Muscle layer of duodenum (tissue), 2 donors: ENCODE data around the gene LEMD1.

ENCODE experiments used
- H3K27ac ChIP-seq: one replicate; pipeline ENCODE4 v1.7.0; 2013; ENCODE audit warnings: mild to moderate bottlenecking, low read length
- H3K27me3 ChIP-seq: one replicate; pipeline ENCODE4 v1.7.0; 2013; ENCODE audit warnings: low read depth, mild to moderate bottlenecking, control low read depth, low read length
- H3K36me3 ChIP-seq, 2 donors: one replicate each; pipeline ENCODE4 v1.7.0; 2013; ENCODE audit warnings: low read length in 2 of 2, control low read depth in 1 of 2, mild to moderate bottlenecking in 1 of 2; ENCODE audit not compliant: insufficient read depth in 2 of 2, control insufficient read depth in 1 of 2
- H3K4me1 ChIP-seq, 2 donors: one replicate each; pipeline ENCODE4 v1.7.0; 2013; ENCODE audit warnings: low read length in 2 of 2, mild to moderate bottlenecking in 2 of 2, control low read depth in 1 of 2, moderate library complexity in 1 of 2; ENCODE audit not compliant: insufficient read depth in 2 of 2, control insufficient read depth in 1 of 2
- H3K4me3 ChIP-seq, 2 donors: one replicate each; pipeline ENCODE4 v1.7.0; 2013; ENCODE audit warnings: low read length in 2 of 2, low read depth in 1 of 2, mild to moderate bottlenecking in 1 of 2
- H3K9me3 ChIP-seq, 2 donors: one replicate each; pipeline ENCODE4 v1.7.0; 2013; ENCODE audit warnings: low read length in 2 of 2, control low read depth in 1 of 2, mild to moderate bottlenecking in 1 of 2; ENCODE audit not compliant: control insufficient read depth in 1 of 2
- donor health status: healthy.

The LEMD1 gene

DNA sequence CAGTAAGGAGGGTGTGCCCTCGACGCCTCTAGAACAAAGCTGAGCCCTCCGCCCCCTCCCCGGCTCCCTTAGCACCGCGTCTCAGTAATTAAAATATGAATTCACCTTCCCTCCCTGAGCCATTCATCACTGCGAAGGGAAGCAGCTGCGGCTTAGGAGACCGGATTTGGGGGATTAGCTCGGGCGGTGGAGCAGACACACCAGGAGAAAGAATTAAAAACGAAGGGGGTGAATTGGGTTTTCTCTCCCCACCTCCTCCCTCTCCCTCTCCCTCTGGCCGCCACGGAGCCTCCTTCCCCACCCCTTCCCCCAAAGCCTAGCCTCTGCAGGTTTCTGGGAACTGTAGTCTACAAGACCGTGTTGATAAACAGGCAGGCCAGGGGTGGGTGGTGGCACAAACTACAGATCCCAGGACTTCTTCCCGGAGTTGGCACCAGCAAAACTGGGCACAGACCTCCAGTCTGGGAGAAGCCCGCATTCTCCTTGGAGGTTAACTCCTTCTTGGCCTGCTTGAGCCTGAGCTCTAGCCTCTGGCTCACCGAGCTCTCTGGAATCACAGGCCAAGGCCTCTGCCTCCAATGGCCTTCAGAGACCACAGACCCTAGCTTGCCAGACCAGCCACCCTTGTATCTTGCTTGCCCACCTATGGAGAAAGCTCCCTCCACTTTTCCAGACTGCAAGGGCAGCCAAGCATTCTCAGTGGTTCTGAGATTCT is 23.2 kb upstream of the LEMD1 start:
- no peaks in the 10 kb centered on the region for H3K9me3 ChIP-seq
- no peak overlapping the region for H3K27ac ChIP-seq
- no peaks in the 10 kb centered on the region for H3K27me3 ChIP-seq
- H3K4me1 ChIP-seq: peaks cover 5 to 27% of the 10 kb centered on the region in 2 donors
- H3K4me3 ChIP-seq: peak overlapping the region in 1 of 2 donors; percentile 49
- no peaks in the 10 kb centered on the region for H3K36me3 ChIP-seq

DNA sequence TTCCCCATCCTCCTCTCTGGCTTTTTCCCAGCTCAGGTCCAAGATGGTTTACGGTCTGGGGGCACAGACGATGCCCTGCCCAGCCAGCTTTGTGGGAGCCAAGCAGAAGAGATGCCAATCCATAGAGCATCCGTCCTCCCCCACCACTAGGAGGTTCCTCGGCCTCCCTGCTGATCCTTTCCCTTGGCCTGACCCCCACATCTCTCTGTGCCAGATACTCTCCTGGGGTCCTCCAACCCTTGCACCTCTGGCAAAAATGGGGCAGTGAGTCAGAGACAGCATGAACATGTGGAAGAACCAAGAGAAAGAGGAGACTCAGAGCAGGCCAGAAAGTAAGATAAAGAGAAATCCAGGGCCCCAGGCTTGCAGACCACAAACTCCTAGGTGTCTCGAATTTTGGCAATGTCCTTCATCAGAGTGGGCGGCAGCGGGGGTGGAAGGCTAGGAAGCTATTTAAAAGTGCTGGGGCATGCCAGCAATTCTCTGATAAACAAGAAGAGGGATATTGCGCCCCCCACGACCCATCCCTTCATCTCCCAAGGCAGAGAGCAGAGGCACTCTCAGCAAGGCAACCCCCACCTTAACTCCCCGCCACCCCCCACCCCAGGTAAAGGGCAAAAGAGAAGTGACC is 22.6 kb upstream of the LEMD1 start:
- no peaks in the 10 kb centered on the region for H3K36me3 ChIP-seq
- H3K9me3 ChIP-seq: no peaks in the 10 kb centered on the region
- H3K4me1 ChIP-seq: peaks cover 5 to 27% of the 10 kb centered on the region in 2 donors
- H3K27ac ChIP-seq: no peak overlapping the region
- H3K4me3 ChIP-seq: peak overlapping the region in 1 of 2 donors; percentile 49
- H3K27me3 ChIP-seq: no peaks in the 10 kb centered on the region

DNA sequence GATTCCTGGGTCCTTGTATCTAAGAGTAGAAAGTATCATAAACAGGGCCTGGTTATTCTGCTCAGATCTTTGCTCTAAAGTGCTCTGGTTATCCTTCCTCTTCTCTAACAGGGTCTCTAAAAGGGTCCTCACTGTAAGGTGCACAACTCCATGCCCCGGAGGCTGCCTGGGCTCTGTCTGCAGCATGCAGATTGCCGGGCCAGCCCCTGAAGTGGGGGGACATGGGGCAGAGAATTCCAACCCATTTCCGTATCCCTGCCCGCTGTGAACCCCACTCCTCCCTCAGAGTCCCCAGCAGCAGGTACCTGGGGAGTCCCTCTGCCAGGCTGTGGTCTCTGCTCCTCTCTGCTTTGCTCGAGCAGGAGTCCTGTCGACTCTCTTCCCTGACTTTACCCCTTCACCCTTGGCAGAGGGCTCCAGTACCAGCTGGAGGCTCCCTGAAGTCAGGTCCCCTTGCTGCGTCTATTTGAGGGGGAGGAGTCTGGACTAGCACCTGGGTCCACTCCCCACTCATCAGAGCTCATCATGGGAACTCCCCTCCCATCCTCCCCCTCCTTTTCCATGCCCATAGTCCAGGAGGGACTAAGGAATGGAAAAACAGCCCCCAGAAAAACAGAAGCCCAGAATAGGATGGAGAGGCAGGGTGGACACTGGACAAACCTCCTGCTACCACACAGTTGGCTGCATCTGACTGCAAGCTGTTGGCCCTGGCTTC is 21.9 kb upstream of the LEMD1 start:
- Histone ChIP-seq H3K4me3 (no peak overlapping the region), H3K27me3 (no peaks in the 10 kb centered on the region), H3K4me1 (peaks cover 10 to 34% of the 10 kb centered on the region in 2 donors), H3K9me3 (no peaks in the 10 kb centered on the region), H3K27ac (no peak overlapping the region), H3K36me3 (no peaks in the 10 kb centered on the region)

DNA sequence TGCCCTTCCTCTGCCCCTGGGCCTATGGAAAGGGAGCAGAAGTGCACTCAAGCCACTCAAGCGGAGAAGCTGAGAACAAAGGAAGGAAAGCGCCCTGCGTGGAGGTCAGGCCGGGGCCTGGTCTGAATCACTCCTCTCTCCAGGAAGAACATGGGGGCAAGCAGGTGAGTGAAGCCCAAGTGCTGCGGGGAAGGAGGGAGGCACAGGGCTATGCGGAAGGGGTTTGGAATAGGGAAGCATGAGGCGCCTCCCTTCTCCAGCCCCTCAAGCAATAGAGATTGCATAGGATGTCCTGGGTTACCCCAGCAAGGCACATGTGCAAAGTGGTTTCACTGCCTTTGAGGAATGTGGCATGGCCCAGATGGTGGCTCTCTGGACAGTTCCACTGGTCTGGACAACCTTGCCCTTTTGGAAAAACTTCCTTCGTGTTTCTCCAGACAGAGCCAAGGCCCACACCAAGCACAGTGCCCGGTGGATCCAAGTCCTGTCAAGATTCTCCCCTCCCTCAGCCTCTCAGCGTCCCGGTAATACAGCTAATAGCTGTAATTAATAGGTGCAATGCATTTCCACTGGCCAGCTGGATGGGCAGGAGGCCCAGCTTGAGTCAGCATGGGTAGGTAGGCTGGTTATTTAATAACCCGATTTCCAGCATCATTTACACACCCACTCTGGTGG is 20.3 kb upstream of the LEMD1 start:
- H3K27ac ChIP-seq: peak overlapping the region; percentile 82
- no peaks in the 10 kb centered on the region for H3K27me3 ChIP-seq
- H3K36me3 ChIP-seq: no peaks in the 10 kb centered on the region
- no peaks in the 10 kb centered on the region for H3K9me3 ChIP-seq
- H3K4me1 ChIP-seq: peaks cover 14 to 42% of the 10 kb centered on the region in 2 donors
- H3K4me3 ChIP-seq: no peak overlapping the region

DNA sequence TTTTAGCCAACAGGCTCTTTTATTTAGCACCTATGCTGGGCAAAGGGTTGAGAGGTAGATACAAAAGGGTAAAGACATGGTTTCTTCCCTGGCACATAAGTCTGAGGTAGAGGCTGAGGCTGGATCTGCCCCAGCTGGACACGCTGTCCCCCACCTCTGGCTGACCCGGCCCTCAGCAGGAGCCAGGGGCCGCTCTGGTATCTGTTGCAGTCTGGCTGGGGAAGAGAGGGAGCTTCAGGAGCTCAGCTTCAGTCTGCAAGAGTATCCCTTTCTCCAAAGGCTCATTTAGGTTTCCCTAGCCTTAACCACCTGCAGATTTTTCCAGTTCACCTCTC is 19.8 kb upstream of the LEMD1 start:
- H3K4me3 ChIP-seq: no peak overlapping the region
- peaks cover 14 to 42% of the 10 kb centered on the region in 2 donors for H3K4me1 ChIP-seq
- peak overlapping the region; percentile 82 for H3K27ac ChIP-seq

DNA sequence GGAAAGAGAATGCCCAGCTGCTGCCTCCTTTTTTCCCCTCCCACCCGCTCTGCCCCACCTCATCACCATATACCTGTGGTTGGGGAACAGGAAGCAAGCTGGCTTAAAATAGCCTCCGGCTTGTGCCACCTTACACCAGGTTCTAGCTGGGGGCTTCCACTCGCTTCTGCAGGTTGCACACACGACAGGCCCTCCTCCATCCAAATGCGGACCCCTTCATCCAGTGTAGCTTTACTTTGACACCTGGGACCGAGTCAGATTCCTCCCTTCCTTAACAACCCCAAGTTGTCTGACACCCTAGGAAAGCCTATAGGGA is 19.4 kb upstream of the LEMD1 start:
- H3K9me3 ChIP-seq: no peaks in the 10 kb centered on the region
- peak overlapping the region; percentile 82 for H3K27ac ChIP-seq
- peaks cover 14 to 42% of the 10 kb centered on the region in 2 donors for H3K4me1 ChIP-seq
- H3K27me3 ChIP-seq: no peaks in the 10 kb centered on the region
- no peak overlapping the region for H3K4me3 ChIP-seq
- no peaks in the 10 kb centered on the region for H3K36me3 ChIP-seq

More for the DNA sequence above, 19.8 kb upstream of the LEMD1 start:
- H3K27me3 ChIP-seq: no peaks in the 10 kb centered on the region
- H3K36me3 ChIP-seq: no peaks in the 10 kb centered on the region
- no peaks in the 10 kb centered on the region for H3K9me3 ChIP-seq

DNA sequence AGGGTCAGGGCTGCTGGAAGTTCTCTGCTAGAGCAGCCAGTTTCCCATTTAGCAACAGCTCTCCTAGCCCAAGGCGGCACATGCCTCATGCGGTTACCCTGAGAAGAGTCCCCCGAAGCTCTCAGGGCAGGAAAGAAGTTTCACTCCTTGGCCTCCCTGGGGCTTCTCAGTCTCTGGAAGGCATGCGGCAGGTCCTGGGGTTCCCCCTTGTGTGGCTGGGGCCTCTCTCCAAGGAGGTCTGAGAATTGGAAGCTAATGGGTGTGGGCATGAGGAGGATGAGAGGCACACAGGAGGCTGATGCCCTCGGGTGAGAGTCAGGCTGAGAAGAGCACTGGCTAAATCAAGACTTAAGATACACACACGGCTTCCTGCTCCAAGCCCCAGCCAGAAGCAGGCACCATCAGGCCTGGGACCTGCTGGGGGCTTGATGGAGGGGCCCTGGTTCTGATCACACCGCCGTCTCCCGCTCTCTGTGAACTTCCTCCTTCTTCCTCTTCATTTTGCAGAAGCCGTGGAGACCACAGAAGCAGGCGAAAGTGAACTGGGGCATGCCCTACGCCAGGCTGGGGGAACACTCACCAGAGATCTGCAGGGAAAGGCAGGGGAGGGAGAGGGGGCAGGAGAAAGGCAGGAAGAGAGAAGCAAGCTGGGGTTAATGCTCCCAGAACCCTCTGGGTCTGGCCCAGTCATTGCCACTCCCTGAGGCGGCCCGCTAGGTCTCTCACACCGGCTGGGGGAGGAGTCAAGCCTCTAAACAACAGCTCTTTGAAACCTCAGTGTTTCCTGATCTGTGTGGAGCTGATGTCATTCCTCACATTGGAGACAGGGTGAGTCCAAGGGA is 18.8 kb upstream of the LEMD1 start:
- Histone ChIP-seq H3K4me3 (peak overlapping the region in 1 of 2 donors; percentile 4), H3K27ac (peak overlapping the region; percentile 82), H3K9me3 (no peaks in the 10 kb centered on the region), H3K4me1 (peaks cover 14 to 43% of the 10 kb centered on the region in 2 donors), H3K36me3 (no peaks in the 10 kb centered on the region), H3K27me3 (no peaks in the 10 kb centered on the region)

DNA sequence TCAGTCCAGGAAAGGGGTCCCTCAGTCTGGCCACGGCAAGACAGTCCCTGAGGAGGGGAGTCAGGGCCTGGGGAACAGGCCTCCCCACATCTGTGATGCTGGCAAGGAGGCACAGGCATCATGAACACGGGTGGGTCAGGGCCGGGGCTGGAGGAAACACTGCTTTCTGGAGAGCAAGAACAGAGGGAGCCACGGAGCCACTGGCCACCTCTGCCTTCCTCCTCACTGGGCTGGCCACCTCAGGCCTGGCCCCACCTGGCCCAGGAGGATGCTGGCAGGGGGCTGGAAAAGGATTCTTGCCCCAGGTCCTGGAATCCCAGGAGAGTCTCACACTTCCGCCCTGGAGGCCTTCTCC is 18.2 kb upstream of the LEMD1 start:
- peak overlapping the region; percentile 18 for H3K27ac ChIP-seq
- no peaks in the 10 kb centered on the region for H3K27me3 ChIP-seq
- H3K4me3 ChIP-seq: no peak overlapping the region
- H3K36me3 ChIP-seq: no peaks in the 10 kb centered on the region
- peaks cover 14 to 45% of the 10 kb centered on the region in 2 donors for H3K4me1 ChIP-seq
- no peaks in the 10 kb centered on the region for H3K9me3 ChIP-seq

DNA sequence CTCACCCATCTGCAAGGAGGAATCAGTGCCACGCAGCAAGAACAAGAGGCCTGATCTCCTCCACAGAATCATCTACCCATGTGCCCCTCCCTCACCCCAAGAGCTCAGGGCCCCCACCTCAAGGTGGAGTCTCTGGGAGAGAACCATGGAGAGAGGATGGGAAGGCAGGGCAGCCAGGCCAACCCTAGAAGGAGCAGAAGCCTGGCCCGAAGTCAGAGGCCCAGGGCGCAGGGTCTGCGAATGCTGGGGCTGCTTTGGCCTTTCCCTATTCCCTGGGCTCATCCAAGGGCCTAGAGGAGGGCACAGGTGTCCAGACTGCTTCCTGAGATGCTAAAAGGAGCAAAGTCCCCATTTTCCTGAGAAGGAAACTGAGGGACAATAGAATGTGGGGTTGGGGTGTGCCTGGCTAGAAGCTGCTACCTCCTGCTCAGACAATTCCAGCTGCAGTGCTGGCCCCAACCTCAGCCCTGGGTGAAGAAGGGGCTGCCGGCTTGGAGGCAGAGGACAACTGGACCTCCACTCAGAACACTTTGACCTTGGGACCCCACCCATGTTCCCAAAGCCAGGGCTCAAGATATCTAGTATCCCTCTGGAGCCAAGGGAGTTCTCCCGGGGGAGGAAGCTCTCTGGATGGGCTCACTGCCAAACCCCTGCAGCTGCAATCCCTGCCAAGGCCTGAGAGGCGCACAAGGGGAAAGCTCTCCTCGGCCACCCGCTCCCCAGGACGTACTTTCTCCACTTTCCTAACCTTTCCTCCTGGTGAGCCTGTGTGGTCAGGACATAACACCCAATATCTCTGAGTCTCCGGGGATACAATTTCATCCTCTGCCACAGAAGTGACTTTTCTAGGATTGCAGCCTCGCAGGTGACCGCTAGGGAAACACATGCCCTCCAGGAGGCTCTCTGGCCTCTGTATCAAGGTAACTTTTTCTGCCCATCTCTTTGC is 16.6 kb upstream of the LEMD1 start:
- Histone ChIP-seq H3K36me3 (no peaks in the 10 kb centered on the region), H3K27me3 (peaks cover 6% of the 10 kb centered on the region), H3K27ac (no peak overlapping the region), H3K9me3 (no peaks in the 10 kb centered on the region), H3K4me3 (no peak overlapping the region), H3K4me1 (peaks cover 18 to 36% of the 10 kb centered on the region in 2 donors)

DNA sequence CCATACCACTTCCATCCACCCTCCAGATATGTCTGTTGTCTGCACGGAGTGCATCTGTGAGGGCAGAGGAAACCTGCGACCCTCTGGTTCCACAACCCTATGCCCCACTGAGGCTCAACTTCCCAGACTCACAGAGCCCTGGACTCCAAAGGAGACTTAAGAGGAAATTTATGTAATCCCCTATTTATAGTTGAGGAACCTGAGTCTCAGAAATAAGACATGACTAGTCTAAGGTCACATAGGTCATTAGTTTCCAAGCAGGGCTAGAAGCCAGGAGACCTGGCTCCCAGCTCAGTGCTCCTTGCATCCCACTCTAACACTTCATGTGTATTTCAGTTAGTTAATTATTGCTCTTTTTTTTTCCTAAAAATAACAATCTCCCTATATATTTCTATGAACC is 15.7 kb upstream of the LEMD1 start:
- peaks cover 18 to 36% of the 10 kb centered on the region in 2 donors for H3K4me1 ChIP-seq
- H3K36me3 ChIP-seq: no peaks in the 10 kb centered on the region
- no peak overlapping the region for H3K4me3 ChIP-seq
- no peak overlapping the region for H3K27ac ChIP-seq
- no peaks in the 10 kb centered on the region for H3K9me3 ChIP-seq
- H3K27me3 ChIP-seq: peaks cover 6% of the 10 kb centered on the region
